K562 (cell line): ENCODE data around the gene PCSK7. TPM values are rescaled to one million over a fixed set of nuclear protein-coding genes. Genes with fewer than 3 reads are reported as not detected.

Experiments used
- CREB5 ChIP-seq: fragments of 250-450 bp; sonication (Bioruptor Pico); IDR thresholded peaks from 2 replicates; pipeline ENCODE4 v1.5.0; 2020; ENCODE audit warnings: mild to moderate bottlenecking
- DLX4 ChIP-seq: fragments of 250-450 bp; sonication (Bioruptor Pico); IDR thresholded peaks from 2 replicates; pipeline ENCODE4 v1.6.1; 2021; ENCODE audit warnings: mild to moderate bottlenecking
- ELF1 ChIP-seq: fragments of 200-800 bp; sonication (Bioruptor generic); IDR thresholded peaks from 2 replicates; pipeline ENCODE4 v1.6.1; 2016; ENCODE audit warnings: missing genetic modification characterization, missing compliant biosample characterization
- HDAC3 ChIP-seq: fragments of 450-650 bp; IDR thresholded peaks from 2 replicates; pipeline ENCODE4 v1.6.1; 2018; ENCODE audit warnings: borderline replicate concordance, mild to moderate bottlenecking, moderate library complexity; ENCODE audit not compliant: partially characterized antibody
- IRF1 ChIP-seq: sonication (generic); formaldehyde crosslinking; IDR thresholded peaks from 2 replicates; pipeline ENCODE4 v1.8.0; 2022; ENCODE audit warnings: missing genetic modification reagents, mild to moderate bottlenecking, borderline replicate concordance
- KDM5B ChIP-seq: fragments of 200-600 bp; sonication (generic); IDR thresholded peaks from 2 replicates; pipeline ENCODE4 v1.6.1; 2012; ENCODE audit warnings: low read depth, mild to moderate bottlenecking, moderate library complexity, low read length, control low read depth, inconsistent platforms; ENCODE audit not compliant: insufficient replicate concordance
- NFATC3 ChIP-seq: fragments of 450-650 bp; IDR thresholded peaks from 2 replicates; pipeline ENCODE4 v1.6.1; 2017; ENCODE audit warnings: mild to moderate bottlenecking
- NUFIP1 ChIP-seq: fragments of 450-650 bp; IDR thresholded peaks from 2 replicates; pipeline ENCODE4 v1.6.1; 2018; ENCODE audit not compliant: partially characterized antibody
- RBM25 ChIP-seq: fragments of 200-400 bp; formaldehyde crosslinking; IDR thresholded peaks from 2 replicates; pipeline ENCODE4 v1.6.1; 2018; ENCODE audit warnings: low read length, low read depth, moderate library complexity; ENCODE audit not compliant: severe bottlenecking
- SOX6 ChIP-seq: fragments of 450-650 bp; IDR thresholded peaks from 2 replicates; pipeline ENCODE4 v1.6.1; 2014; ENCODE audit warnings: mild to moderate bottlenecking
- TCF15 ChIP-seq: fragments of 250-450 bp; sonication (Bioruptor Pico); IDR thresholded peaks from 2 replicates; pipeline ENCODE4 v1.8.0; 2022; ENCODE audit warnings: moderate library complexity, mild to moderate bottlenecking, inconsistent platforms
- YY1 ChIP-seq, 3 experiments: IDR thresholded peaks; 2 replicates each; pipeline ENCODE4 v1.6.1; 2011; ENCODE audit warnings: low read length in 2 of 3, mild to moderate bottlenecking in 2 of 3, moderate library complexity in 2 of 3, borderline replicate concordance in 1 of 3, control low read depth in 1 of 3, low read depth in 1 of 3; ENCODE audit not compliant: insufficient read depth in 3 of 3, insufficient replicate concordance in 2 of 3, control insufficient read depth in 1 of 3, insufficient read length in 1 of 3; ENCODE audit errors: extremely low read depth in 1 of 3
- ZBTB9 ChIP-seq: fragments of 450-650 bp; formaldehyde crosslinking; IDR thresholded peaks from 2 replicates; pipeline ENCODE4 v1.4.0; 2020; ENCODE audit warnings: mild to moderate bottlenecking, moderate library complexity
- ZNF444 ChIP-seq: fragments of 250-450 bp; sonication (Bioruptor Pico); IDR thresholded peaks from 2 replicates; pipeline ENCODE4 v1.4.0; 2020; ENCODE audit warnings: mild to moderate bottlenecking, moderate library complexity
- ZNF592 ChIP-seq: fragments of 450-650 bp; IDR thresholded peaks from 2 replicates; pipeline ENCODE4 v1.6.1; 2017; ENCODE audit warnings: antibody characterized with exemption, mild to moderate bottlenecking
- polyA plus RNA-seq, 8 experiments: library from polyadenylated mRNA; depleted of rRNA in 4 of 8; stranded (reverse) in 5 of 8; unstranded in 3 of 8; fragments of >200 nt; fragmentation: Nextera tagmentation in 2 of 8; fragmentation: Illumina TruSeq in 1 of 8; extraction: Ambion mirVana in 2 of 8; extraction: Trizol in 1 of 8; gene quantifications; 2 replicates each; pipeline versions ENCODE4 v1.2.1 to v1.2.3, GENCODE V29; 2011 to 2014; ENCODE audit warnings: inconsistent platforms in 1 of 8, missing spikeins in 1 of 8
- total RNA-seq, 7 experiments: library from RNA; depleted of rRNA in 6 of 7; stranded (reverse); fragments of >200 nt in 6 of 7; fragmentation: Illumina TruSeq in 2 of 7; extraction: Trizol in 2 of 7; gene quantifications; 2 replicates each; pipeline versions ENCODE4 v1.2.1 to v1.2.3, GENCODE V29; 2011 to 2021; ENCODE audit warnings: low replicate concordance in 1 of 7
- TF ChIP-seq, protein P1 (sequence below): sonication (generic); formaldehyde crosslinking; IDR thresholded peaks from 2 replicates; pipeline ENCODE4 v1.9.0; 2022; ENCODE audit warnings: mild to moderate bottlenecking, missing genetic modification reagents

The PCSK7 gene
- total and polyA plus RNA-seq, 9 of the 15 experiments (the other 6 are each of a cell fraction or from before 2014, with no cell fraction given) = 3.1 to 29.2 (median 15.6) TPM

GRCh38 chr11:117172724-117173421 is 59.0 kb downstream of the PCSK7 start (continued):
- no peak for TF ChIP-seq CREB5 (CRISPR knock-in tag)
- TF ChIP-seq YY1 (IDR thresholded peaks at IDR 0.05; ENCODE audit: borderline replicate concordance in 1 of 3, control insufficient read depth in 1 of 3, extremely low read depth in 1 of 3, insufficient read depth in 3 of 3, insufficient read length in 1 of 3, insufficient replicate concordance in 2 of 3, low read depth in 1 of 3, low read length in 2 of 3) = no peak
- peak; percentile 63 for TF ChIP-seq ELF1 (tag)
- TF ChIP-seq, protein P1, sequence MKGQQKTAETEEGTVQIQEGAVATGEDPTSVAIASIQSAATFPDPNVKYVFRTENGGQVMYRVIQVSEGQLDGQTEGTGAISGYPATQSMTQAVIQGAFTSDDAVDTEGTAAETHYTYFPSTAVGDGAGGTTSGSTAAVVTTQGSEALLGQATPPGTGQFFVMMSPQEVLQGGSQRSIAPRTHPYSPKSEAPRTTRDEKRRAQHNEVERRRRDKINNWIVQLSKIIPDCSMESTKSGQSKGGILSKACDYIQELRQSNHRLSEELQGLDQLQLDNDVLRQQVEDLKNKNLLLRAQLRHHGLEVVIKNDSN (CRISPR knock-in tag) = peak; percentile 88
- no peak for TF ChIP-seq ZBTB9
- TF ChIP-seq NFATC3 = no peak
- peak; percentile 19; the same call in 1 of the 2 replicates for TF ChIP-seq ZNF592
- TF ChIP-seq KDM5B = no peak
- no peak for TF ChIP-seq TCF15
- TF ChIP-seq RBM25 = no peak
- TF ChIP-seq DLX4 (CRISPR knock-in tag) = no peak
- TF ChIP-seq IRF1 (CRISPR knock-in tag) = no peak
- TF ChIP-seq ZNF444 (CRISPR knock-in tag) = no peak
- TF ChIP-seq NUFIP1 = no peak
- TF ChIP-seq SOX6 = peak; percentile 85; the same call in 1 of the 2 replicates
- peak; percentile 38 for TF ChIP-seq HDAC3
